PC-3 (cell line): ENCODE data around the gene VIPR2.

Experiments
- EZH2 ChIP-seq: fragments of 300-600 bp; sonication (generic); IDR thresholded peaks from one replicate; pipeline ENCODE4 v1.6.1; 2017; ENCODE audit warnings: antibody characterized with exemption, mild to moderate bottlenecking, low read length; ENCODE audit not compliant: unreplicated experiment
- EZH2phosphoT487 ChIP-seq: fragments of 300-600 bp; sonication (generic); IDR thresholded peaks from 2 replicates; pipeline ENCODE4 v1.6.1; 2018; ENCODE audit warnings: mild to moderate bottlenecking, antibody characterized with exemption, low read length, borderline replicate concordance
- TF ChIP-seq, protein P1 (sequence below): fragments of 300-600 bp; sonication (generic); conservative IDR thresholded peaks from 2 replicates; pipeline ENCODE4 v1.5.1; 2017; ENCODE audit warnings: antibody characterized with exemption, low read depth, mild to moderate bottlenecking, low read length

DNA sequence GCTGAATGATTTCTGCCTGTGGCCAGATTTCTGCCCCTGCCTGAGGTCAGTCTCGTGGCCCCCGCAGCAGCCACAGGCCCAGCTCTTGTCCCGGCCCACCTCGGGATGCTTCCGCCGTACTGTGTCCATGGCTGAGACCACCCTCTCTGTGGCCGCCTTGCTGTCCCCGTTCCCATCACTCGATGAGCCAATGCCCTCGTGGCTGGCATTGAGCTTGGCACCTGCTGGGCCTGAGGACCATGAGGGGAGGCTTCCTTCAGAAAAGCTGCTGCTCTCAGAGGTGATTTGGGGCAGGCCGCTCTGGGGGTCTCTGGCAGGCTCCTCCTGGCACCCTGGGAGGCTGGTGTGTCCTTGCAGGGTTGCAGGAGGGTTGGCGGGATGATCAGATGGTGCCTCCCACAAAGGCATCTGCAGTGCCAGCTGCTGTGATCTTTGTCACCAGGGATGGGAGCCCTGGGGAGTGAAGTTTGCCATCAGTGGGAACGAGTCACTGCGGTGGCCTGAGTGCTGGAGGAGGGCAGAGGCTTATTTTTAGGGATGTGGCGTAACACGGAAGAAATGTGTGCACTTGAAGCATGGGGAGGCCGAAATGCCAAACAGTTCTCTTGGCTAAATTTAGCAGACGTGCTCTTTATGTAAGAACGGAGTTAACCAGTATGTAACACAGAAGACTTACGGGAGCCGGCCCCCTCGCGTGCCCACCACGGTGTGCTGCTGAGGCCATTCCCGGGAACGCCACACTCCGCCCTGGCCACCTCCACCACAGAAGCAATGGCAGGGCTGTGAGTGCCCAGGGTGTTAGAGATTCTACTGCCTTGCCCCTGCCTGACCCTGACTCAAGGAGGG is 47.7 kb downstream of the VIPR2 start:
- TF ChIP-seq, protein P1, sequence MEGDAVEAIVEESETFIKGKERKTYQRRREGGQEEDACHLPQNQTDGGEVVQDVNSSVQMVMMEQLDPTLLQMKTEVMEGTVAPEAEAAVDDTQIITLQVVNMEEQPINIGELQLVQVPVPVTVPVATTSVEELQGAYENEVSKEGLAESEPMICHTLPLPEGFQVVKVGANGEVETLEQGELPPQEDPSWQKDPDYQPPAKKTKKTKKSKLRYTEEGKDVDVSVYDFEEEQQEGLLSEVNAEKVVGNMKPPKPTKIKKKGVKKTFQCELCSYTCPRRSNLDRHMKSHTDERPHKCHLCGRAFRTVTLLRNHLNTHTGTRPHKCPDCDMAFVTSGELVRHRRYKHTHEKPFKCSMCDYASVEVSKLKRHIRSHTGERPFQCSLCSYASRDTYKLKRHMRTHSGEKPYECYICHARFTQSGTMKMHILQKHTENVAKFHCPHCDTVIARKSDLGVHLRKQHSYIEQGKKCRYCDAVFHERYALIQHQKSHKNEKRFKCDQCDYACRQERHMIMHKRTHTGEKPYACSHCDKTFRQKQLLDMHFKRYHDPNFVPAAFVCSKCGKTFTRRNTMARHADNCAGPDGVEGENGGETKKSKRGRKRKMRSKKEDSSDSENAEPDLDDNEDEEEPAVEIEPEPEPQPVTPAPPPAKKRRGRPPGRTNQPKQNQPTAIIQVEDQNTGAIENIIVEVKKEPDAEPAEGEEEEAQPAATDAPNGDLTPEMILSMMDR = no peak
- TF ChIP-seq EZH2 (no peak), EZH2phosphoT487 (no peak)
